IMR-90 (cell line): Measurements from ENCODE around the gene POLR2F. TPM values are rescaled to one million over a fixed set of nuclear protein-coding genes. Genes with fewer than 3 reads are reported as not detected.
A peak's percentile ranks its signal among the peaks of the same experiment; 100 is the strongest.

Experiments
- ATAC-seq: fragments of 200-7000 bp; cut with Tn5 transposase; 2 replicates; pipeline ENCODE4 v1.9.1; 2020; ENCODE audit warnings: low read depth, mild to moderate bottlenecking, moderate library complexity
- BruUV-seq: library from RNA; stranded (reverse); fragments of 400-500 nt; replicated peaks from 2 replicates; lab custom pipeline; 2021; lab: Mats Ljungman, UMichigan
- CTCF ChIA-PET: fragments of 300-600 bp; formaldehyde crosslinking; extraction: SDS; loops from one replicate; lab custom pipeline; 2021; ENCODE audit warnings: antibody characterized with exemption; lab: Yijun Ruan, JAX
- POLR2A ChIA-PET: fragments of 300-600 bp; sonication (Branson Sonifier 250); formaldehyde crosslinking; loops from one replicate; lab custom pipeline; 2022; ENCODE audit warnings: antibody characterized with exemption; ENCODE audit not compliant: unreplicated experiment; lab: Charles Lee
- DNase-seq: peaks from one replicate; pipeline ENCODE4 v3.0.0; 2013
- H2AFZ ChIP-seq: replicated peaks from 2 replicates; pipeline ENCODE3; 2013; ENCODE audit warnings: low read length, mild to moderate bottlenecking; ENCODE audit not compliant: poor library complexity
- H2AK5ac ChIP-seq: 2 replicates; pipeline ENCODE4 v1.6.1; 2013; ENCODE audit warnings: low read depth, low read length, inconsistent platforms
- H2AK9ac ChIP-seq: replicated peaks from 2 replicates; pipeline ENCODE3; 2013; ENCODE audit warnings: mild to moderate bottlenecking, low read depth, low read length, moderate library complexity; ENCODE audit not compliant: poor library complexity
- H2BK120ac ChIP-seq: 2 replicates; pipeline ENCODE4 v1.6.1; 2013; ENCODE audit warnings: low read depth, low read length, inconsistent platforms
- H2BK15ac ChIP-seq: 3 replicates; pipeline ENCODE4 v1.6.1; 2013; ENCODE audit warnings: low read depth, low read length, inconsistent platforms
- H2BK20ac ChIP-seq: 2 replicates; pipeline ENCODE4 v1.6.1; 2013; ENCODE audit warnings: low read depth, mild to moderate bottlenecking, inconsistent platforms, low read length, moderate library complexity
- H2BK5ac ChIP-seq: 2 replicates; pipeline ENCODE4 v1.6.1; 2013; ENCODE audit warnings: mild to moderate bottlenecking, low read depth, low read length, inconsistent platforms; ENCODE audit not compliant: poor library complexity, severe bottlenecking
- H3K14ac ChIP-seq: replicated peaks from 2 replicates; pipeline ENCODE4 v1.6.1; 2013; ENCODE audit warnings: low read depth, low read length, inconsistent platforms
- H3K18ac ChIP-seq: 2 replicates; pipeline ENCODE4 v1.6.1; 2013; ENCODE audit warnings: low read depth, low read length, control low read depth
- H3K23ac ChIP-seq: 2 replicates; pipeline ENCODE4 v1.6.1; 2013; ENCODE audit warnings: low read depth, low read length, inconsistent platforms
- H3K27ac ChIP-seq: 2 replicates; pipeline ENCODE4 v1.5.1; 2013; ENCODE audit warnings: mild to moderate bottlenecking, control low read depth, low read length; ENCODE audit not compliant: insufficient read depth
- H3K27me3 ChIP-seq: 2 replicates; pipeline ENCODE4 v1.6.1; 2013; ENCODE audit warnings: low read length; ENCODE audit not compliant: control insufficient read depth, insufficient read depth
- H3K36me3 ChIP-seq: 2 replicates; pipeline ENCODE4 v1.6.1; 2013; ENCODE audit warnings: low read length, mixed read lengths; ENCODE audit not compliant: control insufficient read depth, insufficient read depth
- H3K4ac ChIP-seq: 2 replicates; pipeline ENCODE4 v1.6.1; 2013; ENCODE audit warnings: low read depth, low read length, inconsistent platforms
- H3K4me1 ChIP-seq: 2 replicates; pipeline ENCODE4 v1.6.1; 2013; ENCODE audit warnings: low read length, mixed read lengths; ENCODE audit not compliant: control insufficient read depth, insufficient read depth
- H3K4me2 ChIP-seq: 2 replicates; pipeline ENCODE4 v1.6.1; 2013; ENCODE audit warnings: low read depth, mild to moderate bottlenecking, control low read depth, low read length, moderate library complexity
- H3K4me3 ChIP-seq: 2 replicates; pipeline ENCODE4 v1.5.1; 2013; ENCODE audit warnings: low read depth, mild to moderate bottlenecking, control low read depth, low read length, moderate library complexity; ENCODE audit not compliant: insufficient read depth
- H3K56ac ChIP-seq: 2 replicates; pipeline ENCODE4 v1.6.1; 2013; ENCODE audit warnings: low read length, inconsistent platforms; ENCODE audit not compliant: insufficient read depth; ENCODE audit errors: extremely low read depth
- H3K79me1 ChIP-seq, 2 experiments: 2 replicates each; pipeline ENCODE4 v1.6.1; 2013; ENCODE audit warnings: low read length in 2 of 2, inconsistent platforms in 1 of 2, low read depth in 1 of 2
- H3K9ac ChIP-seq: 2 replicates; pipeline ENCODE4 v1.6.1; 2013; ENCODE audit warnings: low read depth, low read length, control low read depth
- H3K9me1 ChIP-seq: 2 replicates; pipeline ENCODE4 v1.6.1; 2013; ENCODE audit warnings: low read length, inconsistent platforms; ENCODE audit not compliant: insufficient read depth
- H3K9me3 ChIP-seq: 2 replicates; pipeline ENCODE4 v1.6.1; 2013; ENCODE audit warnings: low read length; ENCODE audit not compliant: control insufficient read depth, insufficient read depth
- H4K20me1 ChIP-seq: 2 replicates; pipeline ENCODE4 v1.6.1; 2013; ENCODE audit warnings: low read length, inconsistent platforms; ENCODE audit not compliant: insufficient read depth
- H4K5ac ChIP-seq: 2 replicates; pipeline ENCODE4 v1.6.1; 2013; ENCODE audit warnings: mild to moderate bottlenecking, low read depth, low read length, control low read depth
- H4K8ac ChIP-seq, 2 experiments: 2 replicates each; pipeline ENCODE4 v1.6.1; 2013; ENCODE audit warnings: low read depth in 2 of 2, low read length in 2 of 2, control low read depth in 1 of 2, inconsistent platforms in 1 of 2
- H4K91ac ChIP-seq: 2 replicates; pipeline ENCODE4 v1.6.1; 2013; ENCODE audit warnings: low read depth, low read length, inconsistent platforms; ENCODE audit not compliant: insufficient read depth
- CEBPB ChIP-seq: IDR thresholded peaks from 2 replicates; pipeline ENCODE4 v1.6.1; 2012; ENCODE audit warnings: low read depth, low read length, improper control_type of control experiment
- CHD1 ChIP-seq: IDR thresholded peaks from 2 replicates; pipeline ENCODE4 v1.6.1; 2012; ENCODE audit warnings: low read depth, low read length, improper control_type of control experiment
- FOS ChIP-seq: fragments of 150-350 bp; IDR thresholded peaks from 2 replicates; pipeline ENCODE4 v1.6.1; 2016; ENCODE audit warnings: low read depth, low read length
- MAFK ChIP-seq: IDR thresholded peaks from 2 replicates; pipeline ENCODE4 v1.6.1; 2012; ENCODE audit warnings: low read depth, low read length, improper control_type of control experiment
- MAZ ChIP-seq: IDR thresholded peaks from 2 replicates; pipeline ENCODE4 v1.6.1; 2012; ENCODE audit warnings: low read depth, mild to moderate bottlenecking, low read length, improper control_type of control experiment, moderate library complexity, borderline replicate concordance
- MXI1 ChIP-seq: IDR thresholded peaks from 2 replicates; pipeline ENCODE4 v1.6.1; 2012; ENCODE audit warnings: low read depth, mild to moderate bottlenecking, low read length, moderate library complexity, borderline replicate concordance
- POLR2A ChIP-seq: IDR thresholded peaks from 2 replicates; pipeline ENCODE4 v1.6.1; 2012; ENCODE audit warnings: mild to moderate bottlenecking, low read depth, low read length
- RAD21 ChIP-seq: IDR thresholded peaks from 2 replicates; pipeline ENCODE4 v1.6.1; 2012; ENCODE audit warnings: low read length, improper control_type of control experiment
- SMC3 ChIP-seq: fragments of 150-350 bp; IDR thresholded peaks from 2 replicates; pipeline ENCODE4 v1.6.1; 2016; ENCODE audit warnings: low read depth, mild to moderate bottlenecking, antibody characterized with exemption, low read length, moderate library complexity
- WGBS, 2 experiments: methylation state at CpG; one replicate each; pipeline versions ENCODE4 v1.1.5 to v1.1.7; 2013; ENCODE audit warnings: missing lambda C conversion rate in 2 of 2; ENCODE audit not compliant: insufficient read length in 1 of 2; ENCODE audit errors: extremely low coverage in 2 of 2; 5-methylcytosine and 5-hydroxymethylcytosine counted together
- dilution Hi-C: fragments of 300-500 bp; cut with HindIII; formaldehyde crosslinking; loops from one replicate; pipeline ENCODE4 v1.14.3; 2018; ENCODE audit warnings: low sequenced_read_pairs; ENCODE audit not compliant: unreplicated experiment
- in situ Hi-C: fragments of 300-500 bp; cut with MboI; formaldehyde crosslinking; loops from 3 replicates; pipeline ENCODE4 v1.14.3; 2019; ENCODE audit warnings: low sequenced_read_pairs, inconsistent platforms, mixed read lengths
- intact Hi-C: fragments of 100-400 bp; cut with micrococcal nuclease; formaldehyde crosslinking; loops from 2 replicates; pipeline ENCODE4 v1.10.0; 2022
- polyA plus RNA-seq, 3 experiments: library from polyadenylated mRNA; depleted of rRNA; stranded (reverse); fragments of >200 nt; gene quantifications; 2 replicates each; pipeline ENCODE4 v1.2.3, GENCODE V29; 2012; ENCODE audit warnings: low replicate concordance in 1 of 3
- total RNA-seq: library from RNA; depleted of rRNA; stranded (reverse); fragments of >200 nt; gene quantifications from 2 replicates; pipeline ENCODE4 v1.2.3, GENCODE V29; 2012
- TF ChIP-seq, protein P1 (sequence below): conservative IDR thresholded peaks from 2 replicates; pipeline ENCODE4 v1.5.1; 2012; ENCODE audit warnings: mild to moderate bottlenecking, low read depth, low read length, improper control_type of control experiment
- TF ChIP-seq, protein P2 (sequence below): fragments of 150-350 bp; IDR thresholded peaks from 2 replicates; pipeline ENCODE4 v1.6.1; 2016; ENCODE audit warnings: low read depth, mild to moderate bottlenecking, low read length, moderate library complexity, borderline replicate concordance
- TF ChIP-seq, protein P3 (sequence below): fragments of 150-350 bp; IDR thresholded peaks from 2 replicates; pipeline ENCODE4 v1.6.1; 2017; ENCODE audit warnings: mild to moderate bottlenecking, antibody characterized with exemption, low read length, low read depth

POLR2F gene
- total and polyA plus RNA-seq, 2 of the 4 experiments (the other 2 are of a cell fraction): 26.0 to 147 TPM

DNA sequence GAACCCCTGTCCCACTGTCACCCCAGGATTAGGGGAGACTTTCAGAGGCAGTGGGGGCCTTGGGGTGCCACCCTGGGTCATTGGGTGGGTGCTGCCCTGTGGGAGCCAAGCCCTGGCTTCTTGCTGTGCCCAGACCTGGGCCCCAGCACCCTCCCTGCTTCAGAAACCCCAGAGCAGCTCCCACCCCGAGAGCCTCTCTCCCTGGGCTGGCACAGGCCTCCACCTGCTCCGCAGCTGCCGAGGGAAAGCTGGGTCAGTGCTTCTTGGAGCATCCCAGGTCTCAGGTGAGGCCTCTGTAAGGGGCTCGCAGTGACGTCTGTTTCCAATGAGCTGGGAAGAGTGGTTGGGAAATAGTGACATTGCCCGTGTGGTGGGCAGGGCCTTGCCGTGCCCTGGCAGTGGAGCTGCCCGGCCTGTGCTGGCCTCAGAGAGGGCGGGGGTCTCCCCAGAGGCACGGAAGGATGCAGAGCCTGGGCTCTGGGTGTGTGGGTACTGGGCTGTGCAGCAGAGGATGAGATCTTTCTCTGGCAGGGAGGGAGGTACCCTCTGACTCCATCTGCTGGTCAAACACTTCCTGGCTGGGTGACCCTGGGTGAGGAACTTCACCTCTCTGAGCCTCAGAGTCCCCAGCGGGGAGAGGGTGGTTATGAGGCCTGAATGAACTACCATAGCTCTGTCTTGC lies 23.1 kb upstream of the POLR2F start (continued):
- no peak for TF ChIP-seq CHD1

DNA sequence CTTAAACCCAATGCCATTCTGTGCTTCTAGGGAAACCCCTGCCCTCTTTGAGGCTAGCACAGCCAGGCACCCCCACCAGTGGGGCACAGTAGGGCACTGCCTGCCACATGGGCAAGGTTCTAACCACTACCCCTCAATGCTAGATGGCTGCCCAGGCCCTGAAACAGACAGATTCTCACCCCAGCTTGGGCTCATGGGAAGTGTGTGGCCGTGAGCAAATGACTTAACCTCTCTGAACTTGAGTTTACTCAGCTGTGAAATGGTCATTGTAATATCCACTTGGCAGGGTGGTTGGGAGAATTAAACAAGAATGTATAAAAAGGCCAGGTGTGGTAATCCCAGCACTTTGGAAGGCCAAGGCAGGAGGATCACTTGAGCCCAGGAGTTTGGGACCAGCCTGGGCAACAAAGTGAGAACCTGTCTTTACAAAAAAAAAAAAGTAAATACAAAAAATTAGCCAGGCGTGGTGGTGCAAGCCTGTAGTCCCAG lies 22.5 kb upstream of the POLR2F start:
- H4K20me1 ChIP-seq: peaks cover 31% of the 10 kb centered on the region
- no peak overlapping the region for H3K4me3 ChIP-seq
- H3K9ac ChIP-seq: no peak overlapping the region
- DNase-seq (no peak), ATAC-seq (no peak)
- TF ChIP-seq, protein P1, sequence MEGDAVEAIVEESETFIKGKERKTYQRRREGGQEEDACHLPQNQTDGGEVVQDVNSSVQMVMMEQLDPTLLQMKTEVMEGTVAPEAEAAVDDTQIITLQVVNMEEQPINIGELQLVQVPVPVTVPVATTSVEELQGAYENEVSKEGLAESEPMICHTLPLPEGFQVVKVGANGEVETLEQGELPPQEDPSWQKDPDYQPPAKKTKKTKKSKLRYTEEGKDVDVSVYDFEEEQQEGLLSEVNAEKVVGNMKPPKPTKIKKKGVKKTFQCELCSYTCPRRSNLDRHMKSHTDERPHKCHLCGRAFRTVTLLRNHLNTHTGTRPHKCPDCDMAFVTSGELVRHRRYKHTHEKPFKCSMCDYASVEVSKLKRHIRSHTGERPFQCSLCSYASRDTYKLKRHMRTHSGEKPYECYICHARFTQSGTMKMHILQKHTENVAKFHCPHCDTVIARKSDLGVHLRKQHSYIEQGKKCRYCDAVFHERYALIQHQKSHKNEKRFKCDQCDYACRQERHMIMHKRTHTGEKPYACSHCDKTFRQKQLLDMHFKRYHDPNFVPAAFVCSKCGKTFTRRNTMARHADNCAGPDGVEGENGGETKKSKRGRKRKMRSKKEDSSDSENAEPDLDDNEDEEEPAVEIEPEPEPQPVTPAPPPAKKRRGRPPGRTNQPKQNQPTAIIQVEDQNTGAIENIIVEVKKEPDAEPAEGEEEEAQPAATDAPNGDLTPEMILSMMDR: no peak
- TF ChIP-seq RAD21: no peak
- TF ChIP-seq MAFK: no peak
- no peak for TF ChIP-seq POLR2A
- TF ChIP-seq, protein P2, sequence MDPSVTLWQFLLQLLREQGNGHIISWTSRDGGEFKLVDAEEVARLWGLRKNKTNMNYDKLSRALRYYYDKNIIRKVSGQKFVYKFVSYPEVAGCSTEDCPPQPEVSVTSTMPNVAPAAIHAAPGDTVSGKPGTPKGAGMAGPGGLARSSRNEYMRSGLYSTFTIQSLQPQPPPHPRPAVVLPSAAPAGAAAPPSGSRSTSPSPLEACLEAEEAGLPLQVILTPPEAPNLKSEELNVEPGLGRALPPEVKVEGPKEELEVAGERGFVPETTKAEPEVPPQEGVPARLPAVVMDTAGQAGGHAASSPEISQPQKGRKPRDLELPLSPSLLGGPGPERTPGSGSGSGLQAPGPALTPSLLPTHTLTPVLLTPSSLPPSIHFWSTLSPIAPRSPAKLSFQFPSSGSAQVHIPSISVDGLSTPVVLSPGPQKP: no peak
- TF ChIP-seq SMC3: no peak
- no peak for TF ChIP-seq MXI1
- no peak for TF ChIP-seq FOS
- TF ChIP-seq CEBPB: no peak
- no peak for TF ChIP-seq MAZ
- TF ChIP-seq, protein P3, sequence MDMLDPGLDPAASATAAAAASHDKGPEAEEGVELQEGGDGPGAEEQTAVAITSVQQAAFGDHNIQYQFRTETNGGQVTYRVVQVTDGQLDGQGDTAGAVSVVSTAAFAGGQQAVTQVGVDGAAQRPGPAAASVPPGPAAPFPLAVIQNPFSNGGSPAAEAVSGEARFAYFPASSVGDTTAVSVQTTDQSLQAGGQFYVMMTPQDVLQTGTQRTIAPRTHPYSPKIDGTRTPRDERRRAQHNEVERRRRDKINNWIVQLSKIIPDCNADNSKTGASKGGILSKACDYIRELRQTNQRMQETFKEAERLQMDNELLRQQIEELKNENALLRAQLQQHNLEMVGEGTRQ: no peak
- no TSS peak for BruUV-seq
- dilution Hi-C loops (no loop called here), in situ Hi-C loops (no loop called here), intact Hi-C loops (loop anchor here (5.0 kb wide), 1 partner anchor 114 kb away; no protein-coding TSS in a partner anchor)
- H3K27me3 ChIP-seq: no peaks in the 10 kb centered on the region
- peaks cover 8% of the 10 kb centered on the region for H3K9me1 ChIP-seq
- H2AK5ac ChIP-seq: peak overlapping the region; percentile 23; the same call in 1 of the 2 replicates
- H3K9me3 ChIP-seq: no peaks in the 10 kb centered on the region
- no peak overlapping the region for H4K91ac ChIP-seq
- 0 out of 2 replicates have a peak overlapping the region, but pooled peaks have one; percentile 29 for H3K4ac ChIP-seq
- no peak overlapping the region for H2BK120ac ChIP-seq
- H3K4me1 ChIP-seq: peaks cover 16% of the 10 kb centered on the region
- H2AK9ac ChIP-seq: no peak overlapping the region
- H3K27ac ChIP-seq: no peak overlapping the region
- H2BK15ac ChIP-seq: no peak overlapping the region
- no peak overlapping the region for H3K23ac ChIP-seq
- no peak overlapping the region for H2BK5ac ChIP-seq
- no peak overlapping the region for H3K18ac ChIP-seq
- no peak overlapping the region for H4K5ac ChIP-seq
- H3K36me3 ChIP-seq: peaks cover 44% of the 10 kb centered on the region
- CTCF ChIA-PET: interaction anchor here (0.5 to 0.9 kb wide), 4 partner anchors 23 to 64 kb away, joined by 3 to 6 read pairs (median 5); partner anchors contain the start of gene MICALL1
- no peak overlapping the region for H2AFZ ChIP-seq
- peaks cover 0 to 44% of the 10 kb centered on the region in 2 experiments; a peak in 3 of 4 replicates for H3K79me1 ChIP-seq
- 0 out of 2 replicates have a peak overlapping the region, but pooled peaks have one; percentile 15 for H3K14ac ChIP-seq
- no peak overlapping the region for H4K8ac ChIP-seq
- H2BK20ac ChIP-seq: no peak overlapping the region
- WGBS, 2 experiments: 83% methylated on average over 1 of the region's 2 CpGs; no CpG with 5 or more reads in 1 of the 2 experiments
- H3K4me2 ChIP-seq: no peak overlapping the region
- POLR2A ChIA-PET: no interaction called here
- no peak overlapping the region for H3K56ac ChIP-seq
